Karpas-422 (cell line): ENCODE results near the gene MRPS2. TPM values are rescaled to one million over a fixed set of nuclear protein-coding genes. Genes with fewer than 3 reads are reported as not detected.
"Not testable (repeated sequence)": the region's sequence is repeated elsewhere in the genome, so short reads cannot be mapped to it uniquely, and the experiment has no call there.

Source experiments
- DNase-seq: peaks from one replicate; pipeline ENCODE4 v3.0.0-alpha.2; 2015
- H2AFZ ChIP-seq: fragments of 200-600 bp; sonication (generic); 2 replicates; pipeline ENCODE4 v1.6.1; 2014; ENCODE audit warnings: antibody characterized with exemption, low read length, mixed read lengths
- H3K27ac ChIP-seq: fragments of 200-600 bp; sonication (generic); 2 replicates; pipeline ENCODE4 v1.5.1; 2014; ENCODE audit warnings: mild to moderate bottlenecking, low read length, moderate library complexity
- H3K27me3 ChIP-seq: fragments of 200-600 bp; sonication (generic); 2 replicates; pipeline ENCODE4 v1.6.1; 2014; ENCODE audit warnings: low read length, mixed read lengths
- H3K36me3 ChIP-seq: fragments of 200-600 bp; sonication (generic); 2 replicates; pipeline ENCODE4 v1.6.1; 2014; ENCODE audit warnings: low read length, mixed read lengths; ENCODE audit not compliant: insufficient read depth
- H3K4me1 ChIP-seq: fragments of 200-600 bp; sonication (generic); 2 replicates; pipeline ENCODE4 v1.6.1; 2014; ENCODE audit warnings: mild to moderate bottlenecking, low read length, mixed read lengths
- H3K4me2 ChIP-seq: fragments of 200-600 bp; sonication (generic); 2 replicates; pipeline ENCODE4 v1.6.1; 2014; ENCODE audit warnings: low read length, low read depth, mild to moderate bottlenecking; ENCODE audit not compliant: poor library complexity, severe bottlenecking
- H3K4me3 ChIP-seq: fragments of 200-600 bp; sonication (generic); 2 replicates; pipeline ENCODE4 v1.5.1; 2014; ENCODE audit warnings: mild to moderate bottlenecking, antibody characterized with exemption, low read length, mixed read lengths
- H3K79me2 ChIP-seq: fragments of 200-600 bp; sonication (generic); 2 replicates; pipeline ENCODE4 v1.6.1; 2014; ENCODE audit warnings: mild to moderate bottlenecking, low read length, mixed read lengths
- H3K9ac ChIP-seq: fragments of 200-600 bp; sonication (generic); 2 replicates; pipeline ENCODE4 v1.6.0; 2014; ENCODE audit warnings: low read length
- H3K9me2 ChIP-seq: fragments of 200-600 bp; sonication (generic), shearing (Covaris generic); replicated peaks from 2 replicates; pipeline ENCODE4 v1.6.0; 2014; ENCODE audit warnings: mild to moderate bottlenecking, low read length, moderate library complexity; ENCODE audit not compliant: insufficient read depth
- H3K9me3 ChIP-seq: fragments of 300-700, 200-600 bp; sonication (generic); 2 replicates; pipeline ENCODE4 v1.6.1; 2014; ENCODE audit warnings: low read length, mixed read lengths
- H4K20me1 ChIP-seq: fragments of 200-600 bp; sonication (generic); 2 replicates; pipeline ENCODE4 v1.6.1; 2014; ENCODE audit warnings: mild to moderate bottlenecking, antibody characterized with exemption, low read length, low read depth; ENCODE audit not compliant: insufficient read depth
- total RNA-seq: library from RNA; depleted of rRNA; stranded (reverse); fragments of >200 nt; shearing (Covaris generic); gene quantifications from 2 replicates; pipeline ENCODE4 v1.2.3, GENCODE V29; 2014; ENCODE audit warnings: low replicate concordance

The MRPS2 gene
- total RNA-seq, 1 experiment from 2014 or later, result 47.9 TPM

GRCh38 chr9:135530146-135530545 lies 29.7 kb downstream of the MRPS2 start:
- Histone ChIP-seq H3K27ac (no peak overlapping the region), H3K27me3 (no peaks in the 10 kb centered on the region), H3K9ac (no peak overlapping the region), H2AFZ (no peak overlapping the region), H3K9me3 (no peaks in the 10 kb centered on the region), H3K79me2 (no peaks in the 10 kb centered on the region), H3K36me3 (no peaks in the 10 kb centered on the region), H3K4me2 (no peak overlapping the region), H3K4me1 (peaks cover 3% of the 10 kb centered on the region), H3K4me3 (no peak overlapping the region), H4K20me1 (no peaks in the 10 kb centered on the region), H3K9me2 (no peaks in the 10 kb centered on the region)
- DNase-seq, result no peak

GRCh38 chr9:135531096-135531495 lies 30.6 kb downstream of the MRPS2 start:
- H3K27me3 ChIP-seq, result no peaks in the 10 kb centered on the region
- H2AFZ ChIP-seq, result no peak overlapping the region
- no peaks in the 10 kb centered on the region for H3K79me2 ChIP-seq
- no peaks in the 10 kb centered on the region for H3K9me2 ChIP-seq
- no peak overlapping the region for H3K4me2 ChIP-seq
- no peaks in the 10 kb centered on the region for H4K20me1 ChIP-seq
- no peak overlapping the region for H3K27ac ChIP-seq
- H3K4me3 ChIP-seq, result no peak overlapping the region
- DNase-seq, result no peak
- H3K4me1 ChIP-seq, result peaks cover 3% of the 10 kb centered on the region
- no peaks in the 10 kb centered on the region for H3K36me3 ChIP-seq
- no peaks in the 10 kb centered on the region for H3K9me3 ChIP-seq
- no peak overlapping the region for H3K9ac ChIP-seq

DNA sequence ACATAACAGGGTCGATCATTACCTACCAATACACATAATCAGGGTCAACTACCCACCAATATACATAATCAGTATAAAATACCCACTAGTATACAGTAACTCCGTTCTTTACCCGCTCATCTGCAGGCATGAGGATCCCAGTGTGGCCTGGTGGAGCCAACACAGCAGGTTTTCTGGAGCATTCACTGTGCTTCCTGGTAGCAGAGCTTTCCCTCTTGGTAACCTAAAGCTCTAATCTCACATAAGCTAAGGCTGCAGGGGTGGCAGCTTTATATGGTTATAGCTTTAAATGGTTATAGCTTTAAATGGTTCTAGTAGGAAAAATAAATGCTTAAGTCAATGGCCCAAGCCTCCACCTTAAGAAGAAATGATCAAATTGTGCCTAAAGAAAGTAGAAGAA lies 32.6 kb downstream of the MRPS2 start:
- Histone ChIP-seq H3K9ac (no peak overlapping the region), H3K79me2 (no peaks in the 10 kb centered on the region), H3K27ac (no peak overlapping the region), H4K20me1 (no peaks in the 10 kb centered on the region), H2AFZ (no peak overlapping the region), H3K36me3 (no peaks in the 10 kb centered on the region), H3K9me2 (no peaks in the 10 kb centered on the region), H3K9me3 (no peaks in the 10 kb centered on the region), H3K4me2 (no peak overlapping the region), H3K4me3 (no peak overlapping the region), H3K4me1 (peaks cover 3% of the 10 kb centered on the region), H3K27me3 (no peaks in the 10 kb centered on the region)
- DNase-seq, result no peak

DNA sequence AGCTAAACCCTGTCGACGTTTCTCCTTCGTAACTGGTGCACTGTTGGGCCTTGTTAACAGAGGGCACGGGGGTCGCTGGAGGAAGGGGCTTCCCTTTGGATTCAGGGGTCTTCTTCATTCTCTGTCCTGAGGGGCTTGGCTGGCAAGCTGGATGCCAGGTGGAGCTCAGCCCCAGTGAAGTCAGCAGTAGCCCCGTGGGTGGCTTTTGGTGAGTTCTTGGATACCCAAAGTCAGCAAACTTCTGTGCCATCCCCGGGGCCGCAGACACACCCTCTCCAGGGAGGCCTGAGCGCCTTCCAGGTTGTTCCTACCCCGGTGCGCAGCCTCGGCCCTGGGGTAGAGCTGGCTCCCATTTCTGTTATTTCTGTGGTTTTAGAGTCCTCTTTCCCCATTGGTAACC lies 33.2 kb downstream of the MRPS2 start:
- Histone ChIP-seq H3K27ac (no peak overlapping the region), H3K9me3 (no peaks in the 10 kb centered on the region), H3K4me1 (peaks cover 3% of the 10 kb centered on the region), H3K79me2 (no peaks in the 10 kb centered on the region), H3K4me3 (no peak overlapping the region), H3K9me2 (no peaks in the 10 kb centered on the region), H3K36me3 (no peaks in the 10 kb centered on the region), H3K4me2 (no peak overlapping the region), H3K9ac (no peak overlapping the region), H4K20me1 (no peaks in the 10 kb centered on the region), H3K27me3 (no peaks in the 10 kb centered on the region), H2AFZ (no peak overlapping the region)
- DNase-seq, result no peak

DNA sequence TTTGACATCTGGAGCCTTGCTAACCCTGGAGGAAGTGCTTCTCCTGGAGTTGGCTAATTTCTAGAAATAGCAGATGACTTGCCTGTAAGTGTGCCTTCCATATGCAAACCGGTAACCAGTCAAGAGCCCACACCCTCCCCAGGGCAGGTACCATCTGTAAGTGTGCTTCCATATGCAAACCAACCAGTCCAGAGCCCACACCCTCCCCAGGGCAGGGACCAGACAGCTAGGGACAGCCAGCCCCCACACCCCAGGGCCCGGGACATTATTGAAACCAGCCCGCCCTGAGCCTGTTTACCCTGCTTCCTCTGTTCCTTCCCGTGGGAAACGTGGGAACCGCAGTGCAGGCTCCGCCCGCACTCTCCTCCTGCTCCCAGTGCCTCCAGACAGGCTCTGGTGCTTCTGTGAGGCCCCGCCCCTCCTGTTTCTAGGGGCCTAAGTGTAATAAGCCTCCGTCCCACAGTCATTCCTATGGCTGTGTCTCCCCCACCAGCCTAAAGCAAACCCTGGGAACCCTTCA lies 33.8 kb downstream of the MRPS2 start:
- H3K9ac ChIP-seq, H3K9me2 ChIP-seq, H3K27ac ChIP-seq: not testable (repeated sequence)

GRCh38 chr9:135534826-135535225 lies 34.3 kb downstream of the MRPS2 start:
- H3K4me3 ChIP-seq, DNase-seq: not testable (repeated sequence)

More for the DNA sequence above, 33.8 kb downstream of the MRPS2 start:
- H3K4me3 ChIP-seq, H2AFZ ChIP-seq, H3K27me3 ChIP-seq, DNase-seq, H3K79me2 ChIP-seq, H3K9me3 ChIP-seq, H3K36me3 ChIP-seq, H3K4me2 ChIP-seq, H3K4me1 ChIP-seq, H4K20me1 ChIP-seq: not testable (repeated sequence)

DNA sequence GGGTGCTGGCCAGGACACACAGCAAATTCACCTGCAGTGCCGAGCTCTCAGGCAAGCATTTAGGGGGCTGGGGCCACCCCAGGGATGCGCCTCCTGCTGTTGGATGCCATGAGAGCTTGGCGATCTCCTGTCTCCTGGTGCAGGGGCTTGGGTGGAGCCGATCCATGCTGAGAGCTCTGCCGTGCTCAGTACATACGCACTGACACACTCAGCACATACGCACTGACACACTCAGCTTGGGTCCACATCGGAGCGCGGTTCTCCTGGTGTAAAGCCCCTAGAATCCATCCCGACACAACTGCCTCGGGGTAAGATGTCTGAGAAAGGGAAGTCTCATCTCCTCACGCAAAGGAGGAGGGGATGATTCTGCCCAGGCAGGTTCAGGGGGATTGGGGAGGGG lies 35.1 kb downstream of the MRPS2 start:
- not testable (repeated sequence) for H3K9me2 ChIP-seq, H3K36me3 ChIP-seq, H3K79me2 ChIP-seq, H3K4me1 ChIP-seq, H4K20me1 ChIP-seq, H3K27ac ChIP-seq, H3K4me2 ChIP-seq, H3K9ac ChIP-seq, H3K9me3 ChIP-seq, DNase-seq, H3K4me3 ChIP-seq, H3K27me3 ChIP-seq, H2AFZ ChIP-seq

More at GRCh38 chr9:135534826-135535225, 34.3 kb downstream of the MRPS2 start:
- not testable (repeated sequence) for H3K27me3 ChIP-seq, H3K9me2 ChIP-seq, H2AFZ ChIP-seq, H3K9me3 ChIP-seq, H3K27ac ChIP-seq, H3K4me2 ChIP-seq, H4K20me1 ChIP-seq, H3K79me2 ChIP-seq, H3K9ac ChIP-seq, H3K36me3 ChIP-seq, H3K4me1 ChIP-seq

DNA sequence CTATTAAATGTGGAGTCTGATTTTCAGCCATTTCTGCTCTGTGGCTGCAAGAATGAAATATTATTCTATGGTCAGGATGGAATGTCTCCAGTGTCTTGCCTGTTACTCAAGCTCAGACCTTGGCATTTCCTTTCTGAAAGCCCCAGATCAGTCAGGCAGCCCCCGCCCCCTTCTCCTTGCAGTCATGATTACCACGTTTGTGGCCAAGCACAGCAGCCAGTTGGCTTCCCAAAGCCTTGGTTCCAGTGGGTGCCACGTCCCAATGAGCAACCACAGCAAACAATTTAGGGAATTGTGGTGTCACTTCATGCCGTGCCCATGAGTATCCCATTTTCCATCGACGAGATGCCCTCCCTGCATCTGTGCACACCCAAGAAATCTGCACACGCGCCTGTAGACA lies 35.7 kb downstream of the MRPS2 start:
- H3K4me1 ChIP-seq, result peaks cover 3% of the 10 kb centered on the region
- H3K4me3 ChIP-seq, result no peak overlapping the region
- no peak overlapping the region for H3K9ac ChIP-seq
- no peak overlapping the region for H3K4me2 ChIP-seq
- H3K79me2 ChIP-seq, result no peaks in the 10 kb centered on the region
- H3K36me3 ChIP-seq, result no peaks in the 10 kb centered on the region
- no peak for DNase-seq
- H3K27ac ChIP-seq, result no peak overlapping the region
- H3K9me3 ChIP-seq, result no peaks in the 10 kb centered on the region
- H2AFZ ChIP-seq, result no peak overlapping the region
- H3K9me2 ChIP-seq, result no peaks in the 10 kb centered on the region
- no peaks in the 10 kb centered on the region for H3K27me3 ChIP-seq
- no peaks in the 10 kb centered on the region for H4K20me1 ChIP-seq
